Gastroesophageal sphincter (tissue), 3 donors: Measurements from ENCODE around the gene CADM1.

Experiments
- POLR2A ChIP-seq, 2 donors: fragments of 450-650 bp; IDR thresholded peaks; one replicate each; pipeline ENCODE4 v1.6.1; 2017; ENCODE audit warnings: antibody characterized with exemption in 2 of 2, mild to moderate bottlenecking in 2 of 2, moderate library complexity in 1 of 2
- TF ChIP-seq, protein P1 (sequence below), 4 experiments: fragments of 200-600 bp in 2 of 4; fragments of 450-650 bp in 2 of 4; sonication (generic) in 1 of 4; IDR thresholded peaks; one replicate each; pipeline ENCODE4 v1.5.1; 2017 to 2019; ENCODE audit warnings: antibody characterized with exemption in 4 of 4, mild to moderate bottlenecking in 2 of 4, moderate library complexity in 2 of 4

- TF ChIP-seq, protein P1, sequence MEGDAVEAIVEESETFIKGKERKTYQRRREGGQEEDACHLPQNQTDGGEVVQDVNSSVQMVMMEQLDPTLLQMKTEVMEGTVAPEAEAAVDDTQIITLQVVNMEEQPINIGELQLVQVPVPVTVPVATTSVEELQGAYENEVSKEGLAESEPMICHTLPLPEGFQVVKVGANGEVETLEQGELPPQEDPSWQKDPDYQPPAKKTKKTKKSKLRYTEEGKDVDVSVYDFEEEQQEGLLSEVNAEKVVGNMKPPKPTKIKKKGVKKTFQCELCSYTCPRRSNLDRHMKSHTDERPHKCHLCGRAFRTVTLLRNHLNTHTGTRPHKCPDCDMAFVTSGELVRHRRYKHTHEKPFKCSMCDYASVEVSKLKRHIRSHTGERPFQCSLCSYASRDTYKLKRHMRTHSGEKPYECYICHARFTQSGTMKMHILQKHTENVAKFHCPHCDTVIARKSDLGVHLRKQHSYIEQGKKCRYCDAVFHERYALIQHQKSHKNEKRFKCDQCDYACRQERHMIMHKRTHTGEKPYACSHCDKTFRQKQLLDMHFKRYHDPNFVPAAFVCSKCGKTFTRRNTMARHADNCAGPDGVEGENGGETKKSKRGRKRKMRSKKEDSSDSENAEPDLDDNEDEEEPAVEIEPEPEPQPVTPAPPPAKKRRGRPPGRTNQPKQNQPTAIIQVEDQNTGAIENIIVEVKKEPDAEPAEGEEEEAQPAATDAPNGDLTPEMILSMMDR (IDR thresholded peaks at IDR 0.05) = no peak
- TF ChIP-seq POLR2A (IDR thresholded peaks at IDR 0.05) = no peak
Observed at GRCh38 chr11:115244758-115245157, 259.5 kb downstream of the CADM1 start.
